GM23338 (cell line): Measurements from ENCODE around the gene ABHD17A.

Source experiments
- CREB1 ChIP-seq: fragments of 250-450 bp; sonication (Bioruptor Pico); IDR thresholded peaks from 2 replicates; pipeline ENCODE4 v1.5.0; 2020; ENCODE audit warnings: low read depth, mild to moderate bottlenecking, moderate library complexity
- EZH2 ChIP-seq: fragments of 200-600 bp; sonication (generic); IDR thresholded peaks from one replicate; pipeline ENCODE4 v1.8.0; 2017; ENCODE audit warnings: antibody characterized with exemption, mild to moderate bottlenecking, low read depth; ENCODE audit not compliant: unreplicated experiment
- EZH2phosphoT487 ChIP-seq: fragments of 200-600 bp; sonication (generic); IDR thresholded peaks from one replicate; pipeline ENCODE4 v1.8.1; 2018; ENCODE audit warnings: antibody characterized with exemption; ENCODE audit not compliant: unreplicated experiment
- JUNB ChIP-seq: IDR thresholded peaks from one replicate; pipeline ENCODE4 v1.6.1; 2016; ENCODE audit warnings: antibody characterized with exemption; ENCODE audit not compliant: unreplicated experiment
- POLR2AphosphoS5 ChIP-seq: IDR thresholded peaks from 2 replicates; pipeline ENCODE4 v1.6.1; 2016; ENCODE audit warnings: antibody characterized with exemption, low read depth
- STAT1 ChIP-seq: IDR thresholded peaks from one replicate; pipeline ENCODE4 v1.6.1; 2016; ENCODE audit warnings: antibody characterized with exemption; ENCODE audit not compliant: unreplicated experiment
- ZNF331 ChIP-seq: fragments of 250-450 bp; sonication (Bioruptor Pico); IDR thresholded peaks from 2 replicates; pipeline ENCODE4 v1.5.0; 2020; ENCODE audit warnings: low read depth, mild to moderate bottlenecking, moderate library complexity
- TF ChIP-seq, protein P1 (sequence below): IDR thresholded peaks from one replicate; pipeline ENCODE4 v1.6.1; 2018; ENCODE audit warnings: antibody characterized with exemption; ENCODE audit not compliant: unreplicated experiment
- TF ChIP-seq, protein P2 (sequence below), 2 experiments: fragments of 200-600 bp in 1 of 2; sonication (generic) in 1 of 2; conservative IDR thresholded peaks; 2 replicates each; pipeline versions ENCODE4 v1.5.1 to v1.6.1; 2016 to 2017; ENCODE audit warnings: antibody characterized with exemption in 2 of 2, low read depth in 2 of 2, mild to moderate bottlenecking in 2 of 2, moderate library complexity in 1 of 2
- TF ChIP-seq, protein P3 (sequence below): IDR thresholded peaks from 2 replicates; pipeline ENCODE4 v1.6.1; 2016; ENCODE audit warnings: antibody characterized with exemption

DNA sequence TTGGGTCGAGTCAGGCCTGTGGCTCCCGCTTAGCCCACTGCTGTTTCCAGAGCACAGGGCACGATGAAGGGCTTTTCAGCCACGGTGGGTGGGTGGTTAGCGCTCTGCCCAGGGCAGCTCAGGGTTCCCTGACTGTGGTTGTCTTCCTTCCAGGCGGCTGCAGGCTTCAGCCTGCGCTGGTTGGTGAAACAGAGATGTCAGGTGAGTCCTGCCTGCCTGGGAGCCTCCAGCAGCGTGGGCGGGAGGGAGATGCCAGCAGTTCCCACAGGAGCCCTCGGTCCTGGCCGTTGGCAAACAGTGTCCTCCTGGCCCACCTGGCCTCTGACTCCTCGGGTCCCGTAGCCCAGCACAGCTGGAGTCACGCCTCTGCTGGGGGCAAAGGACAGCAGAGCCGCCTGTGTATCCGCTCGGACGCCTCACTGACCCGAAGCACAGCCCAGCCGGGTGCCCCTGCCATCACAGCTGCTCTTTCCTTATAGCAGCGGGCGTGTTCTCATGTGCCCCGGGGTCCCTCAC lies 29.6 kb upstream of the ABHD17A start:
- TF ChIP-seq ZNF331 (CRISPR knock-in tag) (no peak), POLR2AphosphoS5 (no peak), STAT1 (no peak), EZH2 (no peak), EZH2phosphoT487 (no peak), CREB1 (CRISPR knock-in tag) (no peak), JUNB (no peak)
- TF ChIP-seq, protein P1, sequence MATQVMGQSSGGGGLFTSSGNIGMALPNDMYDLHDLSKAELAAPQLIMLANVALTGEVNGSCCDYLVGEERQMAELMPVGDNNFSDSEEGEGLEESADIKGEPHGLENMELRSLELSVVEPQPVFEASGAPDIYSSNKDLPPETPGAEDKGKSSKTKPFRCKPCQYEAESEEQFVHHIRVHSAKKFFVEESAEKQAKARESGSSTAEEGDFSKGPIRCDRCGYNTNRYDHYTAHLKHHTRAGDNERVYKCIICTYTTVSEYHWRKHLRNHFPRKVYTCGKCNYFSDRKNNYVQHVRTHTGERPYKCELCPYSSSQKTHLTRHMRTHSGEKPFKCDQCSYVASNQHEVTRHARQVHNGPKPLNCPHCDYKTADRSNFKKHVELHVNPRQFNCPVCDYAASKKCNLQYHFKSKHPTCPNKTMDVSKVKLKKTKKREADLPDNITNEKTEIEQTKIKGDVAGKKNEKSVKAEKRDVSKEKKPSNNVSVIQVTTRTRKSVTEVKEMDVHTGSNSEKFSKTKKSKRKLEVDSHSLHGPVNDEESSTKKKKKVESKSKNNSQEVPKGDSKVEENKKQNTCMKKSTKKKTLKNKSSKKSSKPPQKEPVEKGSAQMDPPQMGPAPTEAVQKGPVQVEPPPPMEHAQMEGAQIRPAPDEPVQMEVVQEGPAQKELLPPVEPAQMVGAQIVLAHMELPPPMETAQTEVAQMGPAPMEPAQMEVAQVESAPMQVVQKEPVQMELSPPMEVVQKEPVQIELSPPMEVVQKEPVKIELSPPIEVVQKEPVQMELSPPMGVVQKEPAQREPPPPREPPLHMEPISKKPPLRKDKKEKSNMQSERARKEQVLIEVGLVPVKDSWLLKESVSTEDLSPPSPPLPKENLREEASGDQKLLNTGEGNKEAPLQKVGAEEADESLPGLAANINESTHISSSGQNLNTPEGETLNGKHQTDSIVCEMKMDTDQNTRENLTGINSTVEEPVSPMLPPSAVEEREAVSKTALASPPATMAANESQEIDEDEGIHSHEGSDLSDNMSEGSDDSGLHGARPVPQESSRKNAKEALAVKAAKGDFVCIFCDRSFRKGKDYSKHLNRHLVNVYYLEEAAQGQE: no peak
- TF ChIP-seq, protein P2, sequence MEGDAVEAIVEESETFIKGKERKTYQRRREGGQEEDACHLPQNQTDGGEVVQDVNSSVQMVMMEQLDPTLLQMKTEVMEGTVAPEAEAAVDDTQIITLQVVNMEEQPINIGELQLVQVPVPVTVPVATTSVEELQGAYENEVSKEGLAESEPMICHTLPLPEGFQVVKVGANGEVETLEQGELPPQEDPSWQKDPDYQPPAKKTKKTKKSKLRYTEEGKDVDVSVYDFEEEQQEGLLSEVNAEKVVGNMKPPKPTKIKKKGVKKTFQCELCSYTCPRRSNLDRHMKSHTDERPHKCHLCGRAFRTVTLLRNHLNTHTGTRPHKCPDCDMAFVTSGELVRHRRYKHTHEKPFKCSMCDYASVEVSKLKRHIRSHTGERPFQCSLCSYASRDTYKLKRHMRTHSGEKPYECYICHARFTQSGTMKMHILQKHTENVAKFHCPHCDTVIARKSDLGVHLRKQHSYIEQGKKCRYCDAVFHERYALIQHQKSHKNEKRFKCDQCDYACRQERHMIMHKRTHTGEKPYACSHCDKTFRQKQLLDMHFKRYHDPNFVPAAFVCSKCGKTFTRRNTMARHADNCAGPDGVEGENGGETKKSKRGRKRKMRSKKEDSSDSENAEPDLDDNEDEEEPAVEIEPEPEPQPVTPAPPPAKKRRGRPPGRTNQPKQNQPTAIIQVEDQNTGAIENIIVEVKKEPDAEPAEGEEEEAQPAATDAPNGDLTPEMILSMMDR (conservative IDR thresholded peaks at IDR 0.05; ENCODE audit: low read depth in 2 of 2): no peak
- TF ChIP-seq, protein P3, sequence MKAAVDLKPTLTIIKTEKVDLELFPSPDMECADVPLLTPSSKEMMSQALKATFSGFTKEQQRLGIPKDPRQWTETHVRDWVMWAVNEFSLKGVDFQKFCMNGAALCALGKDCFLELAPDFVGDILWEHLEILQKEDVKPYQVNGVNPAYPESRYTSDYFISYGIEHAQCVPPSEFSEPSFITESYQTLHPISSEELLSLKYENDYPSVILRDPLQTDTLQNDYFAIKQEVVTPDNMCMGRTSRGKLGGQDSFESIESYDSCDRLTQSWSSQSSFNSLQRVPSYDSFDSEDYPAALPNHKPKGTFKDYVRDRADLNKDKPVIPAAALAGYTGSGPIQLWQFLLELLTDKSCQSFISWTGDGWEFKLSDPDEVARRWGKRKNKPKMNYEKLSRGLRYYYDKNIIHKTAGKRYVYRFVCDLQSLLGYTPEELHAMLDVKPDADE: no peak
